Osteoblast (primary cell): ENCODE results near the gene CRELD2. TPM values are rescaled to one million over a fixed set of nuclear protein-coding genes. Genes with fewer than 3 reads are reported as not detected.

Source experiments
- DNase-seq: peaks from one replicate; pipeline ENCODE4 v3.0.0; 2011; ENCODE audit warnings: low spot score, mixed read lengths; ENCODE audit not compliant: insufficient read length; ENCODE audit errors: missing footprints
- H2AFZ ChIP-seq: 2 replicates; pipeline ENCODE4 v1.6.0; 2011; ENCODE audit warnings: mild to moderate bottlenecking, low read length
- H3K27ac ChIP-seq: 2 replicates; pipeline ENCODE4 v1.5.1; 2011; ENCODE audit warnings: mild to moderate bottlenecking, low read depth, low read length, moderate library complexity
- H3K27me3 ChIP-seq: 2 replicates; pipeline ENCODE4 v1.6.0; 2012; ENCODE audit warnings: mild to moderate bottlenecking, control low read depth, inconsistent platforms, low read length, moderate library complexity; ENCODE audit not compliant: insufficient read depth
- H3K36me3 ChIP-seq: 2 replicates; pipeline ENCODE4 v1.5.1; 2011; ENCODE audit warnings: mild to moderate bottlenecking, low read length, control low read depth, moderate library complexity; ENCODE audit not compliant: insufficient read depth
- H3K4me1 ChIP-seq: 2 replicates; pipeline ENCODE4 v1.5.1; 2011; ENCODE audit warnings: mild to moderate bottlenecking, low read length, control low read depth, moderate library complexity; ENCODE audit not compliant: insufficient read depth
- H3K4me2 ChIP-seq: 2 replicates; pipeline ENCODE4 v1.6.0; 2011; ENCODE audit warnings: mild to moderate bottlenecking, low read length; ENCODE audit not compliant: insufficient read depth
- H3K4me3 ChIP-seq: fragments of 200-600 bp; sonication (generic); 3 replicates; pipeline ENCODE4 v1.5.1; 2012; ENCODE audit warnings: mild to moderate bottlenecking, low read length, inconsistent platforms; ENCODE audit not compliant: insufficient read depth
- H3K79me2 ChIP-seq: 2 replicates; pipeline ENCODE4 v1.6.0; 2012; ENCODE audit warnings: mild to moderate bottlenecking, low read length, control low read depth, inconsistent platforms; ENCODE audit not compliant: insufficient read depth
- H3K9me3 ChIP-seq: 2 replicates; pipeline ENCODE4 v1.5.1; 2011; ENCODE audit warnings: low read depth, low read length, control low read depth
- H4K20me1 ChIP-seq: 2 replicates; pipeline ENCODE4 v1.6.0; 2012; ENCODE audit warnings: mild to moderate bottlenecking, low read length, control low read depth; ENCODE audit not compliant: insufficient read depth
- total RNA-seq: library from RNA; depleted of rRNA; stranded (reverse); fragments of >200 nt; gene quantifications from 2 replicates; pipeline ENCODE4 v1.2.3, GENCODE V29; 2012
- TF ChIP-seq, protein P1 (sequence below): IDR thresholded peaks from 2 replicates; pipeline ENCODE4 v1.5.1; 2011; ENCODE audit warnings: mild to moderate bottlenecking, low read depth, low read length, moderate library complexity; ENCODE audit errors: extremely low read depth

Gene CRELD2
- total RNA-seq, 1 donor: 31.1 TPM

DNA sequence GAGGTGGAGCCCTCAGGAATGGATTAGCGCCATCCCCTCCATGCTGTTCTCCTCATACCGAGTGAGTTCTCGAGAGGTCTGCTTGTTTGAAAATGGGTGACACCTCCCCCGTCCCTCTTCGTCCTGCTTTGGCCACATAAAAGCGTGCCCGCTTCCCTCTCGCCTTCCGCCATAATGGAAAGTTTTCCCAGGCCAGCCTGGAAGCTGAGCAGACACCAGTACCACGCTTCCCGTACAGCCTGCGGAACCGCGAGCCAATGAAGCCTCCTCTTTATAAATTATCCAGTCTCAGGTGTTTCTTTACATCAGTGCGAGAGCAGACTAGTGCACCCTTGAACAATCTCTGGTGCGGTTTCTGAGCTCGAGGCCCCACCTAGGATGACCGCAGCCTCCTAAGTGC lies 13.0 kb upstream of the CRELD2 start:
- Histone ChIP-seq H3K9me3 (no peaks in the 10 kb centered on the region), H3K4me3 (no peak overlapping the region), H3K27ac (no peak overlapping the region), H2AFZ (no peak overlapping the region), H3K27me3 (no peaks in the 10 kb centered on the region), H3K79me2 (no peaks in the 10 kb centered on the region), H3K36me3 (peaks cover 8% of the 10 kb centered on the region), H3K4me2 (no peak overlapping the region), H4K20me1 (no peaks in the 10 kb centered on the region), H3K4me1 (no peaks in the 10 kb centered on the region)
- TF ChIP-seq, protein P1, sequence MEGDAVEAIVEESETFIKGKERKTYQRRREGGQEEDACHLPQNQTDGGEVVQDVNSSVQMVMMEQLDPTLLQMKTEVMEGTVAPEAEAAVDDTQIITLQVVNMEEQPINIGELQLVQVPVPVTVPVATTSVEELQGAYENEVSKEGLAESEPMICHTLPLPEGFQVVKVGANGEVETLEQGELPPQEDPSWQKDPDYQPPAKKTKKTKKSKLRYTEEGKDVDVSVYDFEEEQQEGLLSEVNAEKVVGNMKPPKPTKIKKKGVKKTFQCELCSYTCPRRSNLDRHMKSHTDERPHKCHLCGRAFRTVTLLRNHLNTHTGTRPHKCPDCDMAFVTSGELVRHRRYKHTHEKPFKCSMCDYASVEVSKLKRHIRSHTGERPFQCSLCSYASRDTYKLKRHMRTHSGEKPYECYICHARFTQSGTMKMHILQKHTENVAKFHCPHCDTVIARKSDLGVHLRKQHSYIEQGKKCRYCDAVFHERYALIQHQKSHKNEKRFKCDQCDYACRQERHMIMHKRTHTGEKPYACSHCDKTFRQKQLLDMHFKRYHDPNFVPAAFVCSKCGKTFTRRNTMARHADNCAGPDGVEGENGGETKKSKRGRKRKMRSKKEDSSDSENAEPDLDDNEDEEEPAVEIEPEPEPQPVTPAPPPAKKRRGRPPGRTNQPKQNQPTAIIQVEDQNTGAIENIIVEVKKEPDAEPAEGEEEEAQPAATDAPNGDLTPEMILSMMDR: no peak
- no peak for DNase-seq

DNA sequence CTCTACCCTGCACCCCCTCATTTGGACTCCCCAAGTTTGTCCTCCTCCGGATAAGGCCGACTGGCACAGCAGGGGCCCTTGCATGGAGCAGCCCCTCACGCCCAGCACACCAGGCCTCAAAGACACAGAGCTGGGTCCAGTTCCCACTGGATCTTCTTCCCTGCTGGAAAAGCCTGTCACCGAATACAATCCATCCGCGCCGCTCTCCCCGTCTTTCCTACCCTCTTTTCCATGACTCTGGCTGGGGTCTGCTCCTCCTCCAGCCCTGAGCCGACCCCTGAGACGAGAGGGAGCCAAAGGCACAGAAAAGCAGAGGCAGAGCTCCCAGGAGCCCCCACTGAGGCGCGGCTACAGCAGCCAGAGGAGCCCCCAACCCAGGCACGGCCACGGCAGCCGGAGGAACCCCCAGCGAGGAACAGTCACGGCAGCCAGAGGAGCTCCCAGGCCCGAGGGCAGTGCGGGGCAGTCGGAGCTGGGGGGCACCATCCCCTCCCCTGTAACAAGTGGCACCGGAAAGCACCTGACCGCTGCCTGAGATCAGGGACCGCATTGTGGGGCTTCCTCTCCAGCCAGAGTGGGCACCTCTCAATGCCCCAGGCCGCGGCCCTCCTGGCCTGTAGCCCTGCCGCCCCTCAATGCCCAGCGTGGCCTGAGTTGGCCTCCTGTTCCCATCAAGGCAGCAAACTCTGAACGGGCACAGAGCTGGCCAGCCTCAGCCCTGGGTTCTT lies 12.2 kb upstream of the CRELD2 start:
- Histone ChIP-seq H4K20me1 (no peaks in the 10 kb centered on the region), H3K4me3 (no peak overlapping the region), H2AFZ (no peak overlapping the region), H3K79me2 (no peaks in the 10 kb centered on the region), H3K27me3 (no peaks in the 10 kb centered on the region), H3K36me3 (peaks cover 8% of the 10 kb centered on the region), H3K4me1 (no peaks in the 10 kb centered on the region), H3K27ac (no peak overlapping the region), H3K9me3 (no peaks in the 10 kb centered on the region), H3K4me2 (no peak overlapping the region)
- no peak for DNase-seq
- TF ChIP-seq, protein P1: no peak

DNA sequence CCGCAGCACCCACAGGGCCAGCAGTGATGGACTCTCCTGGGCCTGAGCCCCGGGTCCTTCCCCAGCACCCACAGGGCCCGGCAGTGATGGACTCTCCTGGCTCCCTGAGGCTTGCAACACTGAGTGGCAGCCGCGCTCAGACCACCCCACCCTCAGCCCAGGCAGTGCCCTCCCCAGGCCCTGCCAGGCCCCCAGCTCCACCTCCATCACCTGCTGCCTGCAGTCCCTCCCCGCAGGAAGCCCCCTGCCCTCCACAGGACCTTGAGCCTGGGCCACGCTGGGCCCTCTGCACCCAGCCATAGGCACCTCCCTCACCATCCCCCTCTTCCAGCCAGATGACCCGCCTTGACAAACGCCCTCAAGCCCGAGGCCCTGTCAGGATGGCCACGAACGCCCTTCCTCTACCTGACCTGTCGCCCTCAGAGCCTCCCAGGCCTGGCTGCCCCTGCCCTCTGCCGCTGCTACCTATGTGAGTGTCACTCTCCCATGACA lies 11.6 kb upstream of the CRELD2 start:
- H3K27me3 ChIP-seq: no peaks in the 10 kb centered on the region
- no peak overlapping the region for H2AFZ ChIP-seq
- no peaks in the 10 kb centered on the region for H4K20me1 ChIP-seq
- no peak overlapping the region for H3K4me2 ChIP-seq
- peaks cover 2% of the 10 kb centered on the region for H3K36me3 ChIP-seq
- TF ChIP-seq, protein P1: no peak
- H3K27ac ChIP-seq: no peak overlapping the region
- H3K79me2 ChIP-seq: no peaks in the 10 kb centered on the region
- H3K9me3 ChIP-seq: no peaks in the 10 kb centered on the region
- no peak overlapping the region for H3K4me3 ChIP-seq
- no peak for DNase-seq
- H3K4me1 ChIP-seq: no peaks in the 10 kb centered on the region

DNA sequence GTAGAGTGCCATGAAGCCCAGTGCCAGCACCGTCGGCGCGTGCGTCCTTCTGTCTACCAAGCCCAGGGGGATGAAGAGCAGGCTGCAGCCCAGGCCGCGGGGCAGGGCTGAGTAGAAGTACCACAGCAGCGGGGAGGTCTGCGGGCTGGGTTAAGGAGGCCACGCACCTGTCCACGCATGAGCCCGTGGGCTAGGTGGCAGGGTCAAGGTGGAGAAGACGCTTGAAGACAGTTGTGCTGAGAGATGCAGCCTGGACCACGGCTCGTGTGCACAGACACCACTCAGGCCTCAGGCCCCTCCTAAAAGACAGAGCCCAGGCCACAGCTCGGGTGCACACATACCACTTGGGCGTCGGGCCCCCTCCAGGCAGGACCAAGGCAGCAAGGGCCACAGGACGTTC lies 10.6 kb upstream of the CRELD2 start:
- peak; percentile 42 for DNase-seq
- Histone ChIP-seq H3K4me2 (no peak overlapping the region), H2AFZ (no peak overlapping the region), H3K9me3 (no peaks in the 10 kb centered on the region), H3K27ac (no peak overlapping the region), H3K4me3 (no peak overlapping the region), H3K4me1 (no peaks in the 10 kb centered on the region), H3K79me2 (no peaks in the 10 kb centered on the region), H4K20me1 (no peaks in the 10 kb centered on the region), H3K27me3 (no peaks in the 10 kb centered on the region), H3K36me3 (peaks cover 6% of the 10 kb centered on the region)
- TF ChIP-seq, protein P1: no peak
